RWPE2 (cell line): ENCODE results near the gene CMIP.
"Not testable (repeated sequence)": the region's sequence is repeated elsewhere in the genome, so short reads cannot be mapped to it uniquely, and the experiment has no call there.

ENCODE experiments used
- ATAC-seq: fragments of 200-7000 bp; cut with Tn5 transposase; 3 replicates; pipeline ENCODE4 v1.9.1; 2021; ENCODE audit warnings: low read depth
- DNase-seq: peaks from one replicate; pipeline ENCODE4 v3.0.0-alpha.2; 2020; ENCODE audit warnings: low spot score
- H3K27ac ChIP-seq: fragments of 450-650 bp; 2 replicates; pipeline ENCODE4 v1.5.1; 2017; ENCODE audit warnings: mild to moderate bottlenecking; ENCODE audit not compliant: poor library complexity, severe bottlenecking
- H3K27me3 ChIP-seq: fragments of 250-450 bp; sonication (Bioruptor Pico); 2 replicates; pipeline ENCODE4 v1.5.1; 2021; ENCODE audit warnings: mild to moderate bottlenecking, moderate library complexity; ENCODE audit not compliant: insufficient read depth, poor library complexity, severe bottlenecking
- H3K36me3 ChIP-seq: fragments of 250-450 bp; sonication (Bioruptor Pico); 2 replicates; pipeline ENCODE4 v1.5.1; 2020; ENCODE audit warnings: low read depth, mild to moderate bottlenecking, moderate library complexity
- H3K4me1 ChIP-seq: fragments of 250-450 bp; sonication (Bioruptor Pico); 2 replicates; pipeline ENCODE4 v1.5.1; 2021; ENCODE audit warnings: mild to moderate bottlenecking, moderate library complexity; ENCODE audit not compliant: insufficient read depth, poor library complexity, severe bottlenecking
- H3K4me3 ChIP-seq: fragments of 250-450 bp; sonication (Bioruptor Pico); 2 replicates; pipeline ENCODE4 v1.5.1; 2021; ENCODE audit warnings: mild to moderate bottlenecking, moderate library complexity; ENCODE audit not compliant: severe bottlenecking
- H3K9me3 ChIP-seq: fragments of 250-450 bp; sonication (Bioruptor Pico); 2 replicates; pipeline ENCODE4 v1.5.1; 2021; ENCODE audit warnings: mild to moderate bottlenecking, moderate library complexity; ENCODE audit not compliant: severe bottlenecking
- CTCF ChIP-seq: fragments of 450-650 bp; IDR thresholded peaks from one replicate; pipeline ENCODE4 v1.5.1; 2017; ENCODE audit warnings: mild to moderate bottlenecking, moderate library complexity; ENCODE audit not compliant: poor library complexity, severe bottlenecking

CMIP gene

GRCh38 chr16:81575307-81575706, 130.7 kb downstream of the CMIP start:
- ATAC-seq: no peak; the same call in 2 of the 3 replicates
- Histone ChIP-seq H3K9me3 (no peaks in the 10 kb centered on the region), H3K27me3 (no peaks in the 10 kb centered on the region), H3K36me3 (0 out of 2 replicates have a peak, but pooled peaks cover 3% of the 10 kb centered on the region), H3K4me1 (peaks cover 6% of the 10 kb centered on the region), H3K4me3 (no peak overlapping the region), H3K27ac (no peak overlapping the region)
- DNase-seq: no peak
- no peak for TF ChIP-seq CTCF

GRCh38 chr16:81575834-81576233, 131.2 kb downstream of the CMIP start:
- no peak overlapping the region for H3K27ac ChIP-seq
- ATAC-seq (no peak), DNase-seq (no peak)
- TF ChIP-seq CTCF: no peak
- no peaks in the 10 kb centered on the region for H3K9me3 ChIP-seq
- H3K36me3 ChIP-seq: 0 out of 2 replicates have a peak, but pooled peaks cover 3% of the 10 kb centered on the region
- H3K4me1 ChIP-seq: peaks cover 11% of the 10 kb centered on the region
- H3K4me3 ChIP-seq: no peak overlapping the region
- H3K27me3 ChIP-seq: no peaks in the 10 kb centered on the region

GRCh38 chr16:81576696-81577095, 132.1 kb downstream of the CMIP start:
- Histone ChIP-seq H3K36me3 (0 out of 2 replicates have a peak, but pooled peaks cover 3% of the 10 kb centered on the region), H3K4me1 (peaks cover 17% of the 10 kb centered on the region), H3K27ac (no peak overlapping the region), H3K9me3 (no peaks in the 10 kb centered on the region), H3K4me3 (no peak overlapping the region), H3K27me3 (no peaks in the 10 kb centered on the region)
- ATAC-seq: no peak
- no peak for TF ChIP-seq CTCF
- no peak for DNase-seq

GRCh38 chr16:81577272-81577671, 132.7 kb downstream of the CMIP start:
- H3K9me3 ChIP-seq, DNase-seq, H3K27ac ChIP-seq, H3K36me3 ChIP-seq, ATAC-seq, H3K27me3 ChIP-seq, H3K4me3 ChIP-seq: not testable (repeated sequence)
- peaks cover 23% of the 10 kb centered on the region for H3K4me1 ChIP-seq

- peaks cover 7% of the 10 kb centered on the region; the same call in 1 of the 2 replicates for H3K36me3 ChIP-seq
These were observed 133.5 kb downstream of the CMIP start for GRCh38 chr16:81578076-81578475.

More at GRCh38 chr16:81578076-81578475, 133.5 kb downstream of the CMIP start:
- Histone ChIP-seq H3K27ac (no peak overlapping the region), H3K4me3 (no peak overlapping the region), H3K27me3 (no peaks in the 10 kb centered on the region), H3K9me3 (no peaks in the 10 kb centered on the region), H3K4me1 (peaks cover 31% of the 10 kb centered on the region)
- no peak for TF ChIP-seq CTCF
- ATAC-seq (no peak), DNase-seq (no peak)
